Immature natural killer cell (primary cell): Measurements from ENCODE around the gene GID8. TPM values are rescaled to one million over a fixed set of nuclear protein-coding genes. Genes with fewer than 3 reads are reported as not detected.

Experiments
- DNase-seq, 3 donors: peaks; one replicate each; pipeline ENCODE4 v3.0.0; 2022; ENCODE audit warnings: mixed read lengths in 1 of 3
- H3K27ac Mint-ChIP-seq, 6 donors: one replicate each; pipeline ENCODE4 v1.8.0; 2020; ENCODE audit warnings: mixed read lengths in 6 of 6, mild to moderate bottlenecking in 5 of 6, inconsistent platforms in 4 of 6, moderate library complexity in 3 of 6
- H3K27me3 Mint-ChIP-seq, 3 donors: one replicate each; pipeline ENCODE4 v1.8.0; 2020 to 2021; ENCODE audit warnings: low read depth in 3 of 3, mild to moderate bottlenecking in 3 of 3, mixed read lengths in 3 of 3, moderate library complexity in 3 of 3, inconsistent platforms in 1 of 3
- H3K36me3 Mint-ChIP-seq, 3 donors: one replicate each; pipeline ENCODE4 v1.8.0; 2020; ENCODE audit warnings: mixed read lengths in 3 of 3, inconsistent platforms in 2 of 3, mild to moderate bottlenecking in 2 of 3
- H3K4me1 Mint-ChIP-seq, 2 donors: one replicate each; pipeline ENCODE4 v1.8.0; 2020; ENCODE audit warnings: inconsistent platforms in 2 of 2, mild to moderate bottlenecking in 2 of 2, mixed read lengths in 2 of 2, moderate library complexity in 1 of 2
- H3K4me3 Mint-ChIP-seq, 5 donors: one replicate each; pipeline ENCODE4 v1.8.0; 2020; ENCODE audit warnings: mild to moderate bottlenecking in 5 of 5, mixed read lengths in 5 of 5, inconsistent platforms in 3 of 5, moderate library complexity in 3 of 5
- H3K9me3 Mint-ChIP-seq, 6 donors: one replicate each; pipeline ENCODE4 v1.8.0; 2020; ENCODE audit warnings: mild to moderate bottlenecking in 6 of 6, mixed read lengths in 6 of 6, inconsistent platforms in 4 of 6, moderate library complexity in 3 of 6
- polyA plus RNA-seq, 3 donors: library from polyadenylated mRNA; unstranded; fragments of 300-500 nt; fragmentation: Illumina TruSeq; gene quantifications; one replicate each; pipeline ENCODE4 v1.2.3, GENCODE V29; 2021

The GID8 gene
- polyA plus RNA-seq, 3 donors from 2014 or later, result 20.7 to 26.8 (median 21.3) TPM

DNA sequence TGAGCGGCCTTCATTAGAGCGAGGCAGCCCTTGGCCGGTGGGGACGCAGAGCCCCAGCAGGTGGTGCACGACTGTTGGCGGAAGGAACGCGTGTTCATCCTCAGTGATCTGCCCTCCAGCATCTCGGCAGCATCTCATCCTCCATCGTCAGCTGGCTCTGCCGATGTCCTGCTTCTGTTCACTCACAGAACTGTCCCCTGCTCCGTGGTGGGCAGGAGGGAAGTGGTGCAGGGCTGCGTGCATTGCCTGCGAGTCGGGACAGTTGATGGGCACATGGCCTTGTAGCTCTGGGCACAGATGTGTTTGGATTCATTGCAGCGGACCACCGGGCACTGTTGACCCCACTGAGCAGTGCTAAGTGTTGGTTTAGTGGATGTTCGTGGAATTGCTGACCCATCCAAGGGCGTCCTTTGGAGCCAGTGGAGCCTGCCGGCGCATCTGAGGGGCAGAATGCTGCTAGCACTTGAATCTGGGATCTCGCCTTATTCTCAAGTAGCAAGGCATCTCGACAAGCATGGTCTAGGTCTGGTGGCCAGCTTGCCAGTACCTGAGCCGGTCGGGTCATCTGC lies 7.9 kb downstream of the GID8 start:
- Mint-ChIP-seq H3K27me3 (peaks cover 0 to 2% (median 0%) of the 10 kb centered on the region in 3 donors), H3K36me3 (peaks cover 20 to 41% (median 31%) of the 10 kb centered on the region in 3 donors), H3K4me1 (peaks cover 7 to 12% of the 10 kb centered on the region in 2 donors), H3K27ac (no peak overlapping the region), H3K9me3 (no peaks in the 10 kb centered on the region), H3K4me3 (no peak overlapping the region)
- no peak for DNase-seq

DNA sequence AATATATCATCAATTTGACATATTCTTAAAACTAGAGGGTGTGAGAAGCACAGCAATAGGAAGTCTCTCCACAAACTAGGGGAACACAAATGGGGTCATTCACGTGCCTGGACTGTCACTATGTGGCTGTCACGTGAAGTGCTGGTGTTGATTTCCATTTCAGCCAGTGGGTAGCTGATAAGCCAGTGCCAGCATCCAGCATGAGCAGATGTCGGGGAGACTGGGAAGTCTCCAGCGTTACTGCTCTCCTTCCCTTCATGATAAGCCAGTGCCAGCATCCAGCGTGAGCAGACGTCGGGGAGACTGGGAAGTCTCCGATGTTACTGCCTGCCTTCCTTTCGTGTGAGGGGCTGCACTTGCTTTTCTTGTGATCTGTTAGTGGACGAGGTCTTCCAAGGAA lies 9.0 kb downstream of the GID8 start:
- Mint-ChIP-seq H3K27me3 (peaks cover 0 to 2% (median 0%) of the 10 kb centered on the region in 3 donors), H3K4me1 (peaks cover 2 to 5% of the 10 kb centered on the region in 2 donors), H3K9me3 (no peaks in the 10 kb centered on the region), H3K36me3 (peaks cover 20 to 38% (median 31%) of the 10 kb centered on the region in 3 donors), H3K4me3 (no peak overlapping the region), H3K27ac (no peak overlapping the region)
- DNase-seq, result no peak

DNA sequence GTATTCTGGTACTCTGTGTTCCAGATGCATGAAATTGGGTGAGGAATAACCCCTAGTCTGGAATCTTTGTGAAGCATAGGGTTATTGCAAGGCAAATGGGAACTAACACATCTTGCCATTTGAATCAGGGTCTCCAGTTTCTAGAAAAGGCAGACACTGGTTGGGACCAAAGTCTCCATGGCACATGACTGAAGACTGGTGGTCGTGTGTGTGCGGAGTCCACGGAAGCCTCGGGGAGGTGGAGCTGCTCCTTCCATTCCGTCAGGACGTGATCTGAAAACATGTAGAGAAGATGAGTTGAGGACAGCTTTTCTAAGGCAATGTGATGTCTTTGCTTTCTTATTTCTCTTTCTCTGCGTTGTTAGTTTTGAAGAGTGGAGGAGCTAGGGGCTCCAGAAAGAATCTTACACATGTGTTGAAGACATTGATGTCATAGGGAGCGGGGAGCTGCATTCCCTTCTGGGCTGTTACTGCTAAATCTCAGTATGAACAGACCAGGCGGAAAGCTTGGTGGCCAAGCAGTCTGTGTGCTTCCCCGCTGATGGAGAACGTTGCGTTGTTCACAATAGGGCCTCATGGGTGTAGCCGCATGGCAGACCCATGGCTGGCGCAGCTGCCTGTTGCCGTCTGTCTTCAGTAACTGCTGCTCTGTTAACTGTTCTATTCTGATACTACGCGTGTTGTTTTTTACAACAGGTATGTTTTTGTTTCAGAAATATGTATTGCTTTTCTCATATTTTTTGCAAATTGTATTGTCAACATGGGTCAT lies 9.8 kb downstream of the GID8 start:
- no peaks in the 10 kb centered on the region for H3K9me3 Mint-ChIP-seq
- no peak for DNase-seq
- peaks cover 20 to 37% (median 30%) of the 10 kb centered on the region in 3 donors for H3K36me3 Mint-ChIP-seq
- H3K27me3 Mint-ChIP-seq, result peaks cover 0 to 3% (median 0%) of the 10 kb centered on the region in 3 donors
- H3K4me3 Mint-ChIP-seq, result no peak overlapping the region
- H3K27ac Mint-ChIP-seq, result peak overlapping the region in 1 of 6 donors; percentile 40
- H3K4me1 Mint-ChIP-seq, result peaks cover 6 to 10% of the 10 kb centered on the region in 2 donors

DNA sequence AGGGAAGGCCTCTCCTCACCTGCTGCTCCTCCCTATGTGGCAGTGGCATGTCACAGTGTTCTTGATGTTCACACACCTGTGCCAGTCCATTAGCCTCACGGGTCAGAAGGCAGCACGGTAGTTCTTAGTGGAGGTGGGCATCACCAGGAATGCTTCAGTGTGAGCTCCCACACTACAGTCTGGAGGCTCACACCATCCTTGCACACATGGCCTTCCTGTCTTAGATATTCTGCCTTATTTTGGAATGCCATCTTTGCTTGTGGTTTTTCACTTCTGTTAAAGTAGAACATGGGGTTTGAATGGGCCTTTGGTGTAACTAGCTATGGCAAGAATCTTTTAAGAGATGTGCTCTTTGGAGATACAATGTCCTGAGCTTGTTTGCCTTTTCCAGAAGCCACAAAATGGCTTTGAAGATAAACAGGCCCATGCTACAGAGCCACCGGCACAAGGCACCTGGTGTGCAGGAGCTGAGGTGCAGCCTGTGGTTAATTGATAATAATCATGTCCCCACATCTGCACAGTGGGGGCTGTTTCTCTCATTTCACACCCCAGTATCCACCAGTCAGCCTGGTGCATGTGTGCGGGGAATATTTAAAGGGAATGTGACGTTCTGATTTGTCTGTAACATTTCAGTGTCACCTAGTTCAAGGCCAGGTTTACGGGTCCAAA lies 11.3 kb downstream of the GID8 start:
- Mint-ChIP-seq H3K27ac (peak overlapping the region in 1 of 6 donors; percentile 71), H3K9me3 (no peaks in the 10 kb centered on the region), H3K4me1 (peaks cover 17 to 25% of the 10 kb centered on the region in 2 donors), H3K36me3 (peaks cover 13 to 29% (median 25%) of the 10 kb centered on the region in 3 donors), H3K4me3 (no peak overlapping the region), H3K27me3 (peaks cover 0 to 6% (median 2%) of the 10 kb centered on the region in 3 donors)
- DNase-seq, result no peak

DNA sequence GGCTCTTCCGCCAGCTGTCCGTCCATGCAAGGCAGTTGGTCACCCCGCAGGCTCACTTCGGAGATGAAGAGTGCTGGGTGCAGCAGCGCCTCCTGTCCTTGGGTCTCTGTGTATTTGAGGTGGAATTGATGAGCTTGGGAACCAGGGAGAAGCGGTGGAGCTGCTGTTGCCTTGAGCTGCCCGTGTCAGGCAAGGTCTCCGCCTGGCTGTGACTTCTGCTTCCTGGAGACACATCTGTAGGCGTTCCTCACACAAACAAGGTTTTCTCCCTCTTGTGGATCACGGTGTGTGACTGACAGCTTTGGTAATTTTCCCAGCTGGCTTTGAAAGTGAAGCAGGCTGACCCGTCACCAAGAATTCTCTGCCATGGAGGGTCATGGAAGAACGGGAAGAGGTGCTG lies 12.0 kb downstream of the GID8 start:
- DNase-seq, result no peak
- Mint-ChIP-seq H3K9me3 (no peaks in the 10 kb centered on the region), H3K4me3 (no peak overlapping the region), H3K4me1 (peaks cover 22 to 31% of the 10 kb centered on the region in 2 donors), H3K27ac (peak overlapping the region in 2 of 6 donors; percentile 53 to 71), H3K36me3 (peaks cover 10 to 26% (median 21%) of the 10 kb centered on the region in 3 donors), H3K27me3 (peaks cover 0 to 6% (median 2%) of the 10 kb centered on the region in 3 donors)

DNA sequence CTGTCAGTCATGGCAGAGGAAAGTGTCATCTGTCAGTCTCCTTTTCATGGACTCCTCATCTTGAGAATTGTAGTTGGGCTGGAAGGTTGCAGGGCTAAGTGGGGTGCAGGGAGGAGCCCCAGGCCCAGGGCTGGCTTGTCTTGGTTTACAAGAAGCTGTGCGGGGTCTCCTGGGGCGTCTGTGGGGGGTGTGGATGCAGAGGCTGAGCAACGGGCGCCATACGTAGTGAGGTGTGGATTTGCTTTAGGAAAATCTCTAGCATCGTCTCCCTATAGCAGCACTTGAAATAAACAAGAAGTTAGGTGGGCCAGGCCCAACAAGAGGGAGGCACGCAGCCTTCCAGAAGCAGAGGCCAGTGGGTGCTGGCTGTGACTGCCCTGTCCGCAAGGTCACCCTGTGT lies 12.8 kb downstream of the GID8 start:
- no peak for DNase-seq
- peak overlapping the region in 1 of 6 donors; percentile 55 for H3K27ac Mint-ChIP-seq
- H3K4me3 Mint-ChIP-seq, result no peak overlapping the region
- peaks cover 0 to 6% (median 2%) of the 10 kb centered on the region in 3 donors for H3K27me3 Mint-ChIP-seq
- H3K36me3 Mint-ChIP-seq, result peaks cover 10 to 21% (median 19%) of the 10 kb centered on the region in 3 donors
- peaks cover 22 to 32% of the 10 kb centered on the region in 2 donors for H3K4me1 Mint-ChIP-seq
- H3K9me3 Mint-ChIP-seq, result no peaks in the 10 kb centered on the region

DNA sequence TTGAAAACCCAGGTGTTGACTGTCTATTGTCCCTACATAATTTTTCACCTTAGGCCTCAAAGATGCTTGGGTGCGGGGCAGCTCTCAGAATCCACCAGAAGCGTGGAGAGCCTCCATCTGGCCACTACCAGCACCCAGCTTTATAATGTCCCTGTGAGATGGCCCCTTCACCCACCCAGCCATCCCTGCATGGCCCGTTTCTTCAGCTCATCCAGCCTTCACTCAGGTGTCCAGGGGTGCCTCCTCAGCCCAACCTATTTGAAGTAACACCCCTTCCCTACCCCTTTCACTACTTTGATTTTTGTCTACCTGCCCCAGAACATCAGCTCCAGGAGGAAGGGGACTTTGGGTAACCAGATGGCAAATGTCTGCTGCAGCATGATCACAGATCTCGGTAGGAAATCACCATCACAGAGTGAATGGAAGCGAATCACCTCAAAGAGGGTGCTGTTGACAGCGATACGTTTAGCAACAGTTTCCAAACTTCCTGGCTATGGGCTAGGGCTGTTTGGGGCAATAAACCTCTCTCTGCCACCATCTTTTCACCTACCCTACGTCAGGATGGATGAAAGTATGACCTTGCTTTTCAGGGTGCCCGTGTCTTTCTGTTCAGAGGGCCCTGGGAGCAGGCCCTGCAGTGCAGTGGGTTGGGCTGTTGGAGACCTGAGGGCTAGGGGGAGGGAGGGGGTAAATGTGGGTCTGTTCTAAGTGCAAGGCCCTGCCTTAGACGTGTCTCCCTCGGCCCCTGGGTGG lies 13.4 kb downstream of the GID8 start:
- peak overlapping the region in 3 of 5 donors; percentile 10 to 40 (median 12) for H3K4me3 Mint-ChIP-seq
- H3K27me3 Mint-ChIP-seq, result peaks cover 0 to 6% (median 2%) of the 10 kb centered on the region in 3 donors
- no peaks in the 10 kb centered on the region for H3K9me3 Mint-ChIP-seq
- peaks cover 10 to 21% (median 18%) of the 10 kb centered on the region in 3 donors for H3K36me3 Mint-ChIP-seq
- peaks cover 22 to 32% of the 10 kb centered on the region in 2 donors for H3K4me1 Mint-ChIP-seq
- no peak for DNase-seq
- H3K27ac Mint-ChIP-seq, result peak overlapping the region in 5 of 6 donors; percentile 15 to 77 (median 43)

DNA sequence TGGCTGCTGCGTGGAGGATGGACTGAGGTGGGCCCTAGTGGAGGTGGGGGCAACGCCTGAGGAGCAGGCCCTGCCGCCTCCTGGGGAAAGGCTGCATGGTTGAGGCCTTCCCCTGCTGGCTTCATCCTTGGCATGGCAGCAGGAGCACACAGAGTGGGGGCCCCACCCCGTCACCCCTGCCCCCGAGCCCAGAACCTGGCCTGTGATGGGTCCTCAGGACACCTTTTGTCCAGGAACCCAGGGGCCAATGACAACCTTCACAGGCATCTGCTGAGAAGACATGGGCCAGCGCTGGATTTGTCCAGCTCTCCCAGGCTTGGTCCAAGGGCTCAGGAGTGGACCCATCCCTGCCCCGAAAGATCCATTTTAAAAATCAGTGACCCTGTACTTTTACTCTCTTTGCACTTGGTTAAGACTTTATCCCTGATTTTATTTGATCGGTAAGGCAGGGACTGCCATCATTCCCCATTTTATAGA lies 14.0 kb downstream of the GID8 start:
- DNase-seq, result no peak
- Mint-ChIP-seq H3K27ac (peak overlapping the region; percentile 73 to 94 (median 88)), H3K9me3 (no peaks in the 10 kb centered on the region), H3K4me1 (peaks cover 22 to 32% of the 10 kb centered on the region in 2 donors), H3K27me3 (peaks cover 0 to 6% (median 2%) of the 10 kb centered on the region in 3 donors), H3K4me3 (peak overlapping the region; percentile 56 to 84 (median 81)), H3K36me3 (peaks cover 6 to 21% (median 18%) of the 10 kb centered on the region in 3 donors)

DNA sequence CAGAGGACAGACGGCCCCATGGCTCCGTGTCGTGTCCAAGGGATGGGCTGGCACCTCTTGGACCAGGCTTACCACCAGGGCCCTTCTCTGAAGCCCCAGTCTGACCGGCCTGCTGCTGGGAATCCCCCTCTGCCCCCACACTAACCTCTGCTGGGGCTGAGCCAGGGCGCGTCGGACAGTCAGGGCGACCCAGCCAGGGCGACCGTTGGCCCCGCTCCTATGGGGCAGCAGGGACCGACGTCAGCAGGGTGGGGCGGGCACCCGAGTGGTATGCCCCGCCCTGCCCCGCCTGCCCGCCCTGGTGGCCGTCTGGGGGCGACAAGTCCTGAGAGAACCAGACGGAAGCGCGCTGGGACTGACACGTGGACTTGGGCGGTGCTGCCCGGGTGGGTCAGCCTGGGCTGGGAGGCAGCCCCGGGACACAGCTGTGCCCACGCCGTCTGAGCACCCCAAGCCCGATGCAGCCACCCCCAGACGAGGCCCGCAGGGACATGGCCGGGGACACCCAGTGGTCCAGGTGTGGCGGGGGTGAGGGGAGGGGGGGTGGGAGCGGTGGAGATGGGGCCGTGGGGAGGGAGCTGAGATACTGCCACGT lies 14.5 kb downstream of the GID8 start, which contains the start of gene SLC17A9:
Gene SLC17A9, plus strand, starts transcription at position 337 of the 595 bp plus-strand sequence. Its CDS starts 122 bp downstream, at position 459.
- Mint-ChIP-seq H3K4me1 (peaks cover 22 to 32% of the 10 kb centered on the region in 2 donors), H3K27me3 (peaks cover 0 to 6% (median 2%) of the 10 kb centered on the region in 3 donors), H3K4me3 (peak within 1 kb of the TSS; percentile 83 to 91 (median 89)), H3K27ac (peak within 1 kb of the TSS; percentile 92 to 96 (median 95)), H3K36me3 (peaks cover under 1 to 16% (median 13%) of the 10 kb centered on the region in 3 donors), H3K9me3 (no peaks in the 10 kb centered on the region)
- DNase-seq, result peak; percentile 76 to 81 (median 78)

DNA sequence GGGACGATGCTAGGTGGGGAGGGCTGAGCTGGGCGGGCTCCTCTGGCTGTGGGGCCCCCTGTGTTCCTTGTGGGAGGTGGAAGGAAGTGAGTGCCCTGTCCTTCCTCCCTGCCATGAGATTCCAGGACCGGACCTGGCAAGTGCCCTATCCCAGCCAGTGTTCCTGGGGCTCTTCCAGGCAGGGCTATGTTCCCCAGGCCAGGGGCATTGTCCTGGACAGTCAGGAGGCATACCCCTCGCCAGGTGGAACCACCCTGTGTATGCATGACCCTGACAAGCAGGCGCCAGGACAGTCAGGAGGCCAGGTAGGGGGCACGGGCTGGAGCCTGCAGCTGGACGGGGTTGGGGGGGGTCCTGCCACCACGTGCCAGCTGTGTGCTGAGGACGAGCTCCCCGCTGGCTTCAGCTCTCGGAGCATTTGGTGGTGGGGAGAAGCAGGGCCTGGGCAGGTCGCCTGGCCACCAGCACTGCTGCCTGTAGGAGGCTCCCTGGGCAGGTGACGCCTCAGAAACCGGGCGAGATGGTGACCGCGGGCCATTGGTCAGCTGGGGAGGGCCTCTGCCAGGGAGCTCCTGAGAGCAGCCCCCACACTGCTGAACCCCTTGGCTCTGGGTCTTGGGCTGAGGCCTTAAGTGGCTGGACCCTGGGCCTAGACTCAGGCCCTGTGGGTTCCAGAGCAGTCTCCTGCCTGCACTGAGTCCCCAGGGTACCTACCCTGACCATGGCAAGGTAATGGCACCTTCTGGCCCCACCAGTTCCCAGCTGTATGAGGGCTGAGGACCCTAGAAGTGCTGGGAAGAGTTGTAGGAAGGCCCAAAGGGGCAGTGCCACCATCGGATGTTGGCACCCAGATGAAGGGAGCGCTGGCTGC lies 15.3 kb downstream of the GID8 start:
- Mint-ChIP-seq H3K4me3 (peak overlapping the region; percentile 83 to 91 (median 89)), H3K9me3 (no peaks in the 10 kb centered on the region), H3K36me3 (peaks cover 0 to 12% (median 7%) of the 10 kb centered on the region in 3 donors), H3K27me3 (peaks cover 0 to 8% (median 2%) of the 10 kb centered on the region in 3 donors), H3K27ac (peak overlapping the region; percentile 92 to 96 (median 95)), H3K4me1 (peaks cover 22 to 32% of the 10 kb centered on the region in 2 donors)
- no peak for DNase-seq

DNA sequence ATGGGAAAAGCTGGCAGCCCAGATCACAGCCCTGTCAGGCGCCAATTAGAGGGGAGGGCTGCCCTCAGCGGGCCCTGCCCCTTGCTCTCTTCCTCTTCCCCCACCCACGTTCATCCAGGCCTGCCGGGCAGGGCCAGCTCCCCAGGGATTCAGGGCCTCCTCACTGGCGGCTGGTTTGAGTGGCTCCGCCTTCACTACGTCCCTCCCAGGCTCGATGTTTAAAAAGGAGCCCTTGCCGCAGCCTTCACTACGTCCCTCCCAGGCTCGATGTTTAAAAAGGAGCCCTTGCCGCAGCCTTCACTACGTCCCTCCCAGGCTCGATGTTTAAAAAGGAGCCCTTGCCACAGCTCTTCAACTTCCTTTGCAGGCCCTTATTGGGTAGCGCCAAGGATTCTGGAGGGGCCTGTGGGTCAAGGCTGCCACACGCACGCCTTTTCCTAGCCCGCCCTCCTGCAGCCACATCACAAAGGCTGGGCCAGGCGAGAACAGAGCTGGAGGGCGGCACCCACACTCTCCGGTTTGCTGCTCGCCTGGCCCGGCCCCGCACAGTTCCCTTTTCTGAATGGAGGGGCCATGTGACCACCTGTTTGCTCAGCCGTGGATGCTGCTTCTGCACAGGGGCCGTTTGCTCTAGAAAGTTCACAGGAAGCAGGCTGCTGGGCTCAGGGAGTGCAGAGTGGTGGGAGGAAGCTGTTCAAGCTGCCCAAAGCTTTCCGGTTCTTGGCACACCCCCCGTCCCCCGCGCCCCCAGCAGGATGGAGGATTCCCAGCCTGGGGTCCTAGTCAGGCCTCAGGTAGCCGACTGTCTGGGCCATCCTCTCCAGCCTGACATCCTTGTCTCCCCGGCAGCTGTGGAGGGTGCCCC lies 16.1 kb downstream of the GID8 start:
- Mint-ChIP-seq H3K4me3 (peak overlapping the region; percentile 83 to 91 (median 89)), H3K4me1 (peaks cover 23 to 33% of the 10 kb centered on the region in 2 donors), H3K27me3 (peaks cover 0 to 8% (median 2%) of the 10 kb centered on the region in 3 donors), H3K36me3 (peaks cover 0 to 7% (median 5%) of the 10 kb centered on the region in 3 donors), H3K27ac (peak overlapping the region; percentile 92 to 96 (median 95)), H3K9me3 (no peaks in the 10 kb centered on the region)
- DNase-seq, result peak; percentile 83 to 85 (median 84)
